ENCODE results near the gene PI4K2B.

The PI4K2B gene

DNA sequence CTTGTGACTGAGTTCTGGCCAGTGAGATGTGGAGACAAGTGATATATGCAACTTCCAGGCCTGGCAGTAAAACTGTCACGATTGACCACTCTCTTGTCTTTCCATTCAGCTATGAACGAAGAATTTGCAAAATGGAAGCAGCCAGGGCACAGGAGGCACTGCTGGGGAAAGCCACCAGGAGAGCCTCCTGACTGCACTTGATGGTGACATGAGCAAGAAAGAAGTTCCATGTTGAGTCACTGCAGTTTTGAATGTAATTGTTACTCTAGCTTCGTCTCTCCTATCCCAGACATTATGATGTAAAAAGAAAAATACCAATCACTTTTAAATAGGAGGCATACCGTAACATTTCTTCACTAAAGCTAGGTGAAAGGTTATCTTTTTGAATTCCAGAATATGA is 46.4 kb downstream of the PI4K2B start:
- FAIRE-seq, result no peak
- TF ChIP-seq SPI1 (IDR thresholded peaks at IDR 0.05; ENCODE audit: low read depth, low read length) (no peak), TAF1 (IDR thresholded peaks at IDR 0.05; ENCODE audit: low read depth, low read length) (no peak), POLR2A (IDR thresholded peaks at IDR 0.05; ENCODE audit: low read depth, low read length) (no peak), POLR2AphosphoS5 (IDR thresholded peaks at IDR 0.05; ENCODE audit: low read depth, low read length) (no peak), POU2F2 (IDR thresholded peaks at IDR 0.05; ENCODE audit: low read depth, low read length) (no peak), PAX5 (IDR thresholded peaks at IDR 0.05; ENCODE audit: insufficient read depth, low read length, severe bottlenecking) (no peak)
- no peak for DNase-seq (ENCODE audit: insufficient read length, low spot score)

DNA sequence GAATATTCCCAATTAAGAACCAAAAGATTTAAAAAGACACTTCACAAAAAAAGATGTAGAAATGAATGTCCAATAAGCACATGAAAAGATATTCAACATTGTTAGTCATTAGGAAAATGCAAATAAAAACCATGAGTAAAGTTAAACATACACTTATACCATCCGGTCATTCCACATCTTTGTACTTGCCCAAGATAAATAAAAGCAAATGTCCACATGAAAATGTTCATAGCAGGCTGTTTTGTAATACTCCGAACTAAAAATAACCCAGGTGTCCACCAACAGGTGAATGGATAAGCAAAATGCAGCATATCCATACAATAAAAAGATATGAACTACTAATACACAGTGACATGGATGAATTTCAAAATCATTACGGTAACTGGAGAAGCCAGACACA is 50.1 kb downstream of the PI4K2B start:
- DNase-seq (ENCODE audit: insufficient read length, low spot score), result no peak
- no peak for FAIRE-seq

DNA sequence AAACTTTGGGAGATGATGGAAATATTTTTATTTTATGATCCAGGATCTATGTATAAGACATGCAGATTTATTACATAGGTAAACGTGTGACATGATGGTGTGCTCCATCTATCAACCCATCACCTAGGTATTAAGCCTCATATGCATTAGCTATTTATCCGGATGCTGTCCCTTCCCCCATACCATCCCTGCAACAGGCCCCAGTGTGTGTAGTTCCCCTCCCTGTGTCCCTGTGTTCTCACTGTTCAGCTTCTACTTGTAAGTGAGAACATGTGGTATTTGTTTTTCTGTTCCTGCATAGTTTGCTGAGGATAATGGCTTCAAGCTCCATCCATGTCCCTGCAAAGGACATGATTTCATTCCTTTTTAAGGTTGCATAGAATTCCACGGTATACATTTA is 50.6 kb downstream of the PI4K2B start:
- no peak for DNase-seq (ENCODE audit: insufficient read length, low spot score)
- FAIRE-seq, result no peak
- no peak for TF ChIP-seq SPI1 (IDR thresholded peaks at IDR 0.05; ENCODE audit: low read depth, low read length)
- TF ChIP-seq PAX5 (IDR thresholded peaks at IDR 0.05; ENCODE audit: insufficient read depth, low read length, severe bottlenecking), result no peak
- TF ChIP-seq POLR2A (IDR thresholded peaks at IDR 0.05; ENCODE audit: low read depth, low read length), result no peak
- no peak for TF ChIP-seq POLR2AphosphoS5 (IDR thresholded peaks at IDR 0.05; ENCODE audit: low read depth, low read length)
- no peak for TF ChIP-seq POU2F2 (IDR thresholded peaks at IDR 0.05; ENCODE audit: low read depth, low read length)
- no peak for TF ChIP-seq TAF1 (IDR thresholded peaks at IDR 0.05; ENCODE audit: low read depth, low read length)

More for the DNA sequence above, 50.1 kb downstream of the PI4K2B start:
- TF ChIP-seq PAX5 (IDR thresholded peaks at IDR 0.05; ENCODE audit: insufficient read depth, low read length, severe bottlenecking) (no peak), POU2F2 (IDR thresholded peaks at IDR 0.05; ENCODE audit: low read depth, low read length) (no peak), POLR2AphosphoS5 (IDR thresholded peaks at IDR 0.05; ENCODE audit: low read depth, low read length) (no peak), SPI1 (IDR thresholded peaks at IDR 0.05; ENCODE audit: low read depth, low read length) (no peak), POLR2A (IDR thresholded peaks at IDR 0.05; ENCODE audit: low read depth, low read length) (no peak), TAF1 (IDR thresholded peaks at IDR 0.05; ENCODE audit: low read depth, low read length) (no peak)

DNA sequence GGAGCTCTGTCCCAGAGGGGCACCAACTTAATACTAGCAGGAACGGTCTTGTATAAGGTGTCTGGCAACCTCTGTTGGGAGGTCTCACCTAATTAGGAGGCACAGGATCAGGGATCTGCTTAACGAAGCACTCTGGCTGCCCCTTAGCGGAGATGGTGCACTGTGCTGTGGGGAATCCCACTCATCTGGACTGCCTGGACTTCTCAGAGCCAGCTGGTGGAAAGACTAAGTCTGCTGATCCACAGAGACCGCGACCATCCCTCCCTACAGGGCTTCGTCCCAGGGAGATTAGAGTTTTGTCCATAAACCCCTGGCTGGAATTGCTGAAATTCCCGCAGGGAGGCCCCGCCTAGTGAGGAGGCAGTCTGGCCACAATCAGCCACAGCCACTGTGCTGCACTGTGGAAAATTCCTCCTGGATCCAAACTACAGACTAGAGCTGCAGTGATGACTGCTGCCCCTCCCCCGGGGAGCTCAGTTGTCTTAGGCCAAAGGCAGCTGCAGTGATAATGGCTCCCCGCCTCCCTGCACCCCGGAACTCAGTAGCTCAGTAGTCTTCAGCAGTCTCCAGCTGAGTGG is 56.7 kb downstream of the PI4K2B start:
- DNase-seq (ENCODE audit: insufficient read length, low spot score) (no peak), FAIRE-seq (no peak)

DNA sequence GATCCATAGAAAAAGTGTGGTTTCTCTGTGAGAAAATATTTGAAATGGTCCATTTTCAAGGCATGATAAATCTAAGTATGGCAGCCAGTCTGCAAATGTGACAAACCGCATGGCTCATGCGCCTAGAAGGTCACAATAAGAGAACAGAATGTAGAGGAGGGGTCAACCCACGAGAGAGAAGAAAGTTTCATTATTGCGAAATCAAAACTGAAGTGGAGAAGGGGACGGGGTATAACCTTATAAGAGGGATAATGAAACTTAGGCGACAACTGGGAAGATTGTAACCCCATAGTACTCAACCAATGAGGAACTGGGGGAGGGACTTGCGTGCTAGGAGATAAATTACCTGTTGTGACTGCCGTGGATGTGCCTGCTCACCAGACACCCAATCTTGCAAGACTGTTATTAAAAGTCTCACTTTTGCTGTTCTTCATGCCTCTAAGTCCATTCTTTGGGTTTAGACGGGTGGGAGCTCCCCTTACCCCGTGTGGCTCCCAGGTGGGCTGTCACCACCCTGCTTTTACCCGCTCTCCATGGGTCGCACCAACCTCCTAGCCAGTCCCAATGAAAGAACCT is 57.4 kb downstream of the PI4K2B start:
- TF ChIP-seq POU2F2 (IDR thresholded peaks at IDR 0.05; ENCODE audit: low read depth, low read length) (no peak), POLR2A (IDR thresholded peaks at IDR 0.05; ENCODE audit: low read depth, low read length) (no peak), POLR2AphosphoS5 (IDR thresholded peaks at IDR 0.05; ENCODE audit: low read depth, low read length) (no peak), SPI1 (IDR thresholded peaks at IDR 0.05; ENCODE audit: low read depth, low read length) (no peak), TAF1 (IDR thresholded peaks at IDR 0.05; ENCODE audit: low read depth, low read length) (no peak), PAX5 (IDR thresholded peaks at IDR 0.05; ENCODE audit: insufficient read depth, low read length, severe bottlenecking) (no peak)
- DNase-seq (ENCODE audit: insufficient read length, low spot score) (no peak), FAIRE-seq (no peak)

More for the DNA sequence above, 56.7 kb downstream of the PI4K2B start:
- TF ChIP-seq POLR2A (IDR thresholded peaks at IDR 0.05; ENCODE audit: low read depth, low read length) (no peak), POU2F2 (IDR thresholded peaks at IDR 0.05; ENCODE audit: low read depth, low read length) (no peak), SPI1 (IDR thresholded peaks at IDR 0.05; ENCODE audit: low read depth, low read length) (no peak), PAX5 (IDR thresholded peaks at IDR 0.05; ENCODE audit: insufficient read depth, low read length, severe bottlenecking) (no peak), POLR2AphosphoS5 (IDR thresholded peaks at IDR 0.05; ENCODE audit: low read depth, low read length) (no peak), TAF1 (IDR thresholded peaks at IDR 0.05; ENCODE audit: low read depth, low read length) (no peak)

DNA sequence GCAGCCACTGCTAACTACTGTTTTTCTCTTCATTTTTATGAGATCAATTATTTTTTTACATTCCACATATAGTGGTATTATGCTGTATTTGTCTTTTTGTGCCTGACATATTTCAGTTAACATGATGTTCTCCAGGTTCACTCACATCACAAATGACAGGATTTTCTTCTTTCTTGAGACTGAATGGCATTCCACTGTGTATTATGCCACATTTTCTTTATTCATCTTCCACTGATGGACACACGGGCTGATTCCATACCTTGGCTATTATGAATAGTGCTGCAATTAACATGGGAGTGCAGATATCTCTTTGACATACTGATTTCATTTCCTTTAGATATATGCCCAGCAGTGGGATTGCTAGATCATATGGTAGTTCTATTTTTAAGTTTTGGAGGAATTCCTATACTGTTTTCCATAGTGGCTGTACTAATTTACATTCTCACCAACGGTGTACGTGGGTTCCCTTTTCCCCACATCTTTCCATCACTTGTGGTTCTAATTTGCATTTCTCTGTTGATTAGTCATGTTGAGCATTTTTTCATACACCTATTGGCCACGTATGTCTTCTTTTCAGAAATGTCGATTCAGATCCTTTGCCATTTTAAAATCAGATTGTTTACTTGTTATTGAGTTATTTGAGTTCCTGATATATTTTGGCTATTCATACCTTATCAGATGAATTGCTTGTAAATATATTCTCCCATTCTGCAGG is 63.9 kb downstream of the PI4K2B start:
- peak; percentile 67 for FAIRE-seq
- no peak for DNase-seq (ENCODE audit: insufficient read length, low spot score)
- TF ChIP-seq POLR2AphosphoS5 (IDR thresholded peaks at IDR 0.05; ENCODE audit: low read depth, low read length) (no peak), POU2F2 (IDR thresholded peaks at IDR 0.05; ENCODE audit: low read depth, low read length) (peak; percentile 41; the same call in 1 of the 2 replicates)

DNA sequence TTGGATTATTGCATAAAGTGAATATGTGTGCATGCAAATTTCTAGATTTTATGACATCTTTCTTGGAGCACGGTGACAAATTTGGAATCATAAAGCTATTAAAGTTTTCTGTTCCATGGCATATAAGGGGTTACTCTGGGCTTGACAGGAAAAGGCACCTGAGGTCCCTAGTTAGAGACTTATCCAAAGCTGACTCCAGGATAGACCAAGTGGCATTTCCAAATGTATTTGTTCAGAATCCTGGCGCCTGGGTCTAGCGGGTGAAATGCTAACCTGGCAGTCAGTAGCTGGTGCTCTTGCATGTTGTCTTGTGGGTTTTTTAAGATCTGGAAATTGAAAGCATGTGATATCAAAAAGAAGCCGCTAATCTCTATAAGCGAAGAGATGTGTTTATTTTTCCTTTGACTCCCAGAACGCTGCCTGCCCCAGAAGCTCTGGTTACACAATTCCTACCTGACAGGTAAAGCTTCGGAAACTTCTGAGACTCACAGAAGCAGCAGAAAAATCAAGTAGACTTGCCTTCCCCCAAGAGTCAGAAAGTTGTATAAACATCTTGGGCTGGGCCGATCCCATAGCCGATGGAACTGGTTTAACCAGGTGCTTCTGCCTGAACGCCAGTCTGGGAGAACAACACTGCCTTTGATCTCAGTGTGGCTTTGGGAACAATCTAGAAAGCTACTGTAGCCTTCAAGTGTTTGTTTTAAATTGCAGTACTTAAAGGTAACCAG is 65.8 kb downstream of the PI4K2B start:
- FAIRE-seq (no peak), DNase-seq (ENCODE audit: insufficient read length, low spot score) (no peak)
- no peak for TF ChIP-seq PAX5 (IDR thresholded peaks at IDR 0.05; ENCODE audit: insufficient read depth, low read length, severe bottlenecking)
- no peak for TF ChIP-seq TAF1 (IDR thresholded peaks at IDR 0.05; ENCODE audit: low read depth, low read length)
- TF ChIP-seq POLR2A (IDR thresholded peaks at IDR 0.05; ENCODE audit: low read depth, low read length), result no peak
- TF ChIP-seq SPI1 (IDR thresholded peaks at IDR 0.05; ENCODE audit: low read depth, low read length), result no peak
- TF ChIP-seq POU2F2 (IDR thresholded peaks at IDR 0.05; ENCODE audit: low read depth, low read length), result no peak
- no peak for TF ChIP-seq POLR2AphosphoS5 (IDR thresholded peaks at IDR 0.05; ENCODE audit: low read depth, low read length)

DNA sequence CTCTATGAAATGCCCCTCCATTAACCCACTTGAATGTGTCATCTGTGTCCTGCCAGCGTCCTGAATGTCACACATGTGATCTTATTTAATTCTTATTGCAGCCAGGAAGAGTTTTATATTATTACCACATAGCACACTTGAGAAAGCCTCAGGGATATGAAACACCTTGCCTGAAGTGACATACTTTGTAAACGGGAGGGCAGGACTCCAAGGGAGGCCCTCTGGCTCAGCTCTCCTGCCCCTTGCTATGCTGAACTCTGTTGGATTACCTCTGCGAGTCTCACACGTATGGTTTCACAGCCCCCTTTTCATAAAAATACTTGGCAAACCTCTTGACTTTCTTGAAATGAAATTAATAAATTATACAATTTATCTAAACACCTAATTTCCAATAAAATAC is 67.6 kb downstream of the PI4K2B start:
- TF ChIP-seq POLR2A (IDR thresholded peaks at IDR 0.05; ENCODE audit: low read depth, low read length), result no peak
- TF ChIP-seq SPI1 (IDR thresholded peaks at IDR 0.05; ENCODE audit: low read depth, low read length), result no peak
- no peak for TF ChIP-seq PAX5 (IDR thresholded peaks at IDR 0.05; ENCODE audit: insufficient read depth, low read length, severe bottlenecking)
- no peak for TF ChIP-seq POU2F2 (IDR thresholded peaks at IDR 0.05; ENCODE audit: low read depth, low read length)
- no peak for TF ChIP-seq TAF1 (IDR thresholded peaks at IDR 0.05; ENCODE audit: low read depth, low read length)
- TF ChIP-seq POLR2AphosphoS5 (IDR thresholded peaks at IDR 0.05; ENCODE audit: low read depth, low read length), result no peak
- FAIRE-seq (no peak), DNase-seq (ENCODE audit: insufficient read length, low spot score) (no peak)

DNA sequence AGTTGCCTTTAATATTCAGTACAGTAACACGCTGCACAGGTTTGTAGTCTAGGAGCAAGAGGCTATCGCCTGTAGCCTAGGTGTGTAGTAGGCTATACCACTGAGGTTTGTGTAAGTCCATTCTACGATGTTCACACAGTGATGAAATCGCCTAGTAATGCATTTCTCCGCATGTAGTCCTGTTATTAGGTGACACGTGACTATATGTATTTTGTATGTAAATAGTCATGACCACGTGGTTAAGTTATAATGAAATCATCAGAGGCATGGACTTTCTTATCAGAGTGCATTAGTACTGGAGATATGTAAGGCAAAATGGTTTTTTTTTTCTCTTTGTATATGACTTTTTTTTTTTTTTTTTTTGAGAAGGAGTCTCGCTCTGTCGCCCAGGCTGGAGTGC is 68.8 kb downstream of the PI4K2B start:
- DNase-seq (ENCODE audit: insufficient read length, low spot score) (no peak), FAIRE-seq (no peak)
- TF ChIP-seq POU2F2 (IDR thresholded peaks at IDR 0.05; ENCODE audit: low read depth, low read length) (no peak), PAX5 (IDR thresholded peaks at IDR 0.05; ENCODE audit: insufficient read depth, low read length, severe bottlenecking) (no peak), POLR2A (IDR thresholded peaks at IDR 0.05; ENCODE audit: low read depth, low read length) (no peak), POLR2AphosphoS5 (IDR thresholded peaks at IDR 0.05; ENCODE audit: low read depth, low read length) (no peak), TAF1 (IDR thresholded peaks at IDR 0.05; ENCODE audit: low read depth, low read length) (no peak), SPI1 (IDR thresholded peaks at IDR 0.05; ENCODE audit: low read depth, low read length) (no peak)
